GM23338 (cell line): Measurements from ENCODE around the gene SLC25A44. TPM values are rescaled to one million over a fixed set of nuclear protein-coding genes. Genes with fewer than 3 reads are reported as not detected.
A peak's percentile ranks its signal among the peaks of the same experiment; 100 is the strongest.

Source experiments
- ATAC-seq: fragments of 200-7000 bp; cut with Tn5 transposase; 3 replicates; pipeline ENCODE4 v1.9.1; 2020
- DNase-seq: peaks from one replicate; pipeline ENCODE4 v3.0.0-alpha.2; 2015; ENCODE audit warnings: low spot score
- H2AFZ ChIP-seq: fragments of 200-600 bp; sonication (generic); 2 replicates; pipeline ENCODE4 v1.8.0; 2016; ENCODE audit warnings: antibody characterized with exemption, mild to moderate bottlenecking, moderate library complexity
- H3F3A ChIP-seq: fragments of 200-600 bp; sonication (generic); replicated peaks from 2 replicates; pipeline ENCODE4 v1.8.0; 2017; ENCODE audit warnings: antibody characterized with exemption, mixed run types, low read depth
- H3K27ac ChIP-seq: fragments of 200-600 bp; sonication (generic); 2 replicates; pipeline ENCODE4 v1.6.1; 2016; ENCODE audit warnings: low read depth
- H3K27me3 ChIP-seq: fragments of 200-600 bp; sonication (generic); 2 replicates; pipeline ENCODE4 v1.8.0; 2016; ENCODE audit warnings: mild to moderate bottlenecking, mixed run types, moderate library complexity; ENCODE audit not compliant: insufficient read depth
- H3K36me3 ChIP-seq: fragments of 200-600 bp; sonication (generic); 2 replicates; pipeline ENCODE4 v1.8.0; 2016; ENCODE audit warnings: mild to moderate bottlenecking; ENCODE audit not compliant: insufficient read depth
- H3K4me1 ChIP-seq: fragments of 200-600 bp; sonication (generic); 2 replicates; pipeline ENCODE4 v1.8.0; 2016; ENCODE audit warnings: mild to moderate bottlenecking, moderate library complexity; ENCODE audit not compliant: insufficient read depth
- H3K4me2 ChIP-seq: fragments of 200-600 bp; sonication (generic); 2 replicates; pipeline ENCODE4 v1.7.1; 2017; ENCODE audit warnings: mixed run types
- H3K4me3 ChIP-seq: fragments of 200-600 bp; sonication (generic); 2 replicates; pipeline ENCODE4 v1.6.1; 2016; ENCODE audit warnings: mixed run types
- H3K79me2 ChIP-seq: fragments of 200-600 bp; sonication (generic); replicated peaks from 2 replicates; pipeline ENCODE4 v1.8.0; 2017; ENCODE audit warnings: mild to moderate bottlenecking; ENCODE audit not compliant: insufficient read depth
- H3K9me2 ChIP-seq: fragments of 200-600 bp; sonication (generic); 2 replicates; pipeline ENCODE4 v1.8.0; 2017; ENCODE audit not compliant: insufficient read depth
- H4K20me1 ChIP-seq: fragments of 200-600 bp; sonication (generic); replicated peaks from 2 replicates; pipeline ENCODE4 v1.8.0; 2017; ENCODE audit warnings: mild to moderate bottlenecking; ENCODE audit not compliant: insufficient read depth
- H3K27ac Mint-ChIP-seq: 2 replicates; pipeline ENCODE4 v1.8.0; 2020; ENCODE audit warnings: inconsistent platforms, mild to moderate bottlenecking, moderate library complexity, mixed read lengths
- H3K27me3 Mint-ChIP-seq: 3 replicates; pipeline ENCODE4 v1.8.0; 2022; ENCODE audit warnings: low read depth, mild to moderate bottlenecking, moderate library complexity, mixed read lengths, inconsistent platforms; ENCODE audit not compliant: insufficient read depth, poor library complexity
- H3K36me3 Mint-ChIP-seq: 3 replicates; pipeline ENCODE4 v1.8.0; 2021; ENCODE audit warnings: low read depth, mild to moderate bottlenecking, inconsistent platforms, moderate library complexity, mixed read lengths
- H3K4me1 Mint-ChIP-seq: 3 replicates; pipeline ENCODE4 v1.8.0; 2020; ENCODE audit warnings: mild to moderate bottlenecking, inconsistent platforms, mixed read lengths
- H3K4me3 Mint-ChIP-seq: 3 replicates; pipeline ENCODE4 v1.8.0; 2021; ENCODE audit warnings: moderate library complexity, mild to moderate bottlenecking, inconsistent platforms, mixed read lengths
- H3K9me3 Mint-ChIP-seq: 3 replicates; pipeline ENCODE4 v1.8.0; 2020; ENCODE audit warnings: moderate library complexity, mild to moderate bottlenecking, inconsistent platforms, mixed read lengths
- EZH2 ChIP-seq: fragments of 200-600 bp; sonication (generic); IDR thresholded peaks from one replicate; pipeline ENCODE4 v1.8.0; 2017; ENCODE audit warnings: antibody characterized with exemption, mild to moderate bottlenecking, low read depth; ENCODE audit not compliant: unreplicated experiment
- JUNB ChIP-seq: IDR thresholded peaks from one replicate; pipeline ENCODE4 v1.6.1; 2016; ENCODE audit warnings: antibody characterized with exemption; ENCODE audit not compliant: unreplicated experiment
- NANOG ChIP-seq: IDR thresholded peaks from 2 replicates; pipeline ENCODE4 v1.6.1; 2016; ENCODE audit warnings: antibody characterized with exemption, borderline replicate concordance
- POLR2AphosphoS5 ChIP-seq: IDR thresholded peaks from 2 replicates; pipeline ENCODE4 v1.6.1; 2016; ENCODE audit warnings: antibody characterized with exemption, low read depth
- STAT1 ChIP-seq: IDR thresholded peaks from one replicate; pipeline ENCODE4 v1.6.1; 2016; ENCODE audit warnings: antibody characterized with exemption; ENCODE audit not compliant: unreplicated experiment
- ZNF114 ChIP-seq: fragments of 250-450 bp; sonication (Bioruptor Pico); IDR thresholded peaks from 2 replicates; pipeline ENCODE4 v1.5.0; 2020; ENCODE audit warnings: mild to moderate bottlenecking, moderate library complexity
- polyA plus RNA-seq: library from polyadenylated mRNA; unstranded; fragments of >200 nt; fragmentation: Nextera tagmentation; extraction: Ambion mirVana; gene quantifications from 2 replicates; pipeline ENCODE4 v1.2.1, GENCODE V29; 2016
- total RNA-seq: library from RNA; depleted of rRNA; stranded (reverse); fragments of >200 nt; shearing (Covaris generic); gene quantifications from 2 replicates; pipeline ENCODE4 v1.2.3, GENCODE V29; 2014
- TF ChIP-seq, protein P1 (sequence below): fragments of 250-450 bp; sonication (Bioruptor Pico); IDR thresholded peaks from 2 replicates; pipeline ENCODE4 v1.5.0; 2020; ENCODE audit warnings: mild to moderate bottlenecking, moderate library complexity
- TF ChIP-seq, protein P2 (sequence below), 2 experiments: fragments of 200-600 bp in 1 of 2; sonication (generic) in 1 of 2; conservative IDR thresholded peaks; 2 replicates each; pipeline versions ENCODE4 v1.5.1 to v1.6.1; 2016 to 2017; ENCODE audit warnings: antibody characterized with exemption in 2 of 2, low read depth in 2 of 2, mild to moderate bottlenecking in 2 of 2, moderate library complexity in 1 of 2
- TF ChIP-seq, protein P3 (sequence below): IDR thresholded peaks from 2 replicates; pipeline ENCODE4 v1.6.1; 2016; ENCODE audit warnings: antibody characterized with exemption

SLC25A44 gene
- total and polyA plus RNA-seq, 2 experiments from 2014 or later, result 7.0 to 25.1 TPM

DNA sequence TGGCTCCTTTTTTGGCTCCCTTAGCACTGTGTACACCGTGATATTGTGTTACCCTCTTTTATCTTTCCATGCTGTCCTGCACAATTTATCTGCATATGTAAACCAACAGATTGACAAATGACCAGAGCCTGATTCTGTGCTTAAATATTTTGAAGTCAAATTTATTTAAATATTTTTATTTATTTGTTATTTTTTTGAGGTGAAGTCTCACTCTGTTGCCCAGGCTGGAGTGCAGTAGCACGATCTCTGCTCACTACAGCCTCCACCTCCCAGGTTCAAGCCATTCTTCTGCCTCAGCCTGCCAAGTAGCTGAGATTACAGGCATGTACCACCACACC, 31.7 kb downstream of the SLC25A44 start (continued):
- TF ChIP-seq ZNF114 (CRISPR knock-in tag) (no peak), NANOG (no peak)

DNA sequence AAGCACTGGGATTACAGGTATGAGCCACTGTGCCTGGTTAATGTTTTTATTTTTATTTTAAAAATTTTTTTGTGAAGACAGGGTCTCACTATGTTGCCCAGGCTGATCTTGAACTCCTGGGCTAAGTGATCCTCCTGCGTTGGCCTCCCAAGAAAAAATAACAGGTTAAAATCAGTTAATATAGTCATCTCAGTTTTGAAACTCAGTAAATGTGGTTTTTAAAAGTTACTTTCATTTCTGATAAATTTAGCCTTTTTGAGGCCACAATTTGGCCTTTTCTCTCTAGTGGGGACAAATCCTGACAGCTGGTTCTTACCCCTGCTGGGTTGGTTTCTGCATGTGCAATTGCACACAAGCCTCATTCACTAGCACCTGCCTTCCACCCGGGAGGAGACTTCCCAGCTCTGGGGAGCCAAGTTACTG, 32.2 kb downstream of the SLC25A44 start:
- H3K27me3 Mint-ChIP-seq, result no peaks in the 10 kb centered on the region
- Histone ChIP-seq H3K9me2 (no peaks in the 10 kb centered on the region), H3K36me3 (peaks cover 17% of the 10 kb centered on the region; the same call in 1 of the 2 replicates), H3K27me3 (no peaks in the 10 kb centered on the region), H3K4me3 (no peak overlapping the region), H2AFZ (no peak overlapping the region), H3K4me2 (no peak overlapping the region), H3F3A (peaks cover 20% of the 10 kb centered on the region), H4K20me1 (0 out of 2 replicates have a peak, but pooled peaks cover 3% of the 10 kb centered on the region), H3K4me1 (no peaks in the 10 kb centered on the region), H3K27ac (peak overlapping the region; percentile 9; the same call in 1 of the 2 replicates), H3K79me2 (peaks cover 8% of the 10 kb centered on the region; the same call in 1 of the 2 replicates)
- H3K27ac Mint-ChIP-seq, result no peak overlapping the region
- no peak overlapping the region for H3K4me3 Mint-ChIP-seq
- no peaks in the 10 kb centered on the region for H3K9me3 Mint-ChIP-seq
- ATAC-seq (no peak), DNase-seq (no peak)
- peaks cover 51% of the 10 kb centered on the region for H3K36me3 Mint-ChIP-seq
- peaks cover 4% of the 10 kb centered on the region; the same call in 2 of the 3 replicates for H3K4me1 Mint-ChIP-seq
- TF ChIP-seq, protein P1, sequence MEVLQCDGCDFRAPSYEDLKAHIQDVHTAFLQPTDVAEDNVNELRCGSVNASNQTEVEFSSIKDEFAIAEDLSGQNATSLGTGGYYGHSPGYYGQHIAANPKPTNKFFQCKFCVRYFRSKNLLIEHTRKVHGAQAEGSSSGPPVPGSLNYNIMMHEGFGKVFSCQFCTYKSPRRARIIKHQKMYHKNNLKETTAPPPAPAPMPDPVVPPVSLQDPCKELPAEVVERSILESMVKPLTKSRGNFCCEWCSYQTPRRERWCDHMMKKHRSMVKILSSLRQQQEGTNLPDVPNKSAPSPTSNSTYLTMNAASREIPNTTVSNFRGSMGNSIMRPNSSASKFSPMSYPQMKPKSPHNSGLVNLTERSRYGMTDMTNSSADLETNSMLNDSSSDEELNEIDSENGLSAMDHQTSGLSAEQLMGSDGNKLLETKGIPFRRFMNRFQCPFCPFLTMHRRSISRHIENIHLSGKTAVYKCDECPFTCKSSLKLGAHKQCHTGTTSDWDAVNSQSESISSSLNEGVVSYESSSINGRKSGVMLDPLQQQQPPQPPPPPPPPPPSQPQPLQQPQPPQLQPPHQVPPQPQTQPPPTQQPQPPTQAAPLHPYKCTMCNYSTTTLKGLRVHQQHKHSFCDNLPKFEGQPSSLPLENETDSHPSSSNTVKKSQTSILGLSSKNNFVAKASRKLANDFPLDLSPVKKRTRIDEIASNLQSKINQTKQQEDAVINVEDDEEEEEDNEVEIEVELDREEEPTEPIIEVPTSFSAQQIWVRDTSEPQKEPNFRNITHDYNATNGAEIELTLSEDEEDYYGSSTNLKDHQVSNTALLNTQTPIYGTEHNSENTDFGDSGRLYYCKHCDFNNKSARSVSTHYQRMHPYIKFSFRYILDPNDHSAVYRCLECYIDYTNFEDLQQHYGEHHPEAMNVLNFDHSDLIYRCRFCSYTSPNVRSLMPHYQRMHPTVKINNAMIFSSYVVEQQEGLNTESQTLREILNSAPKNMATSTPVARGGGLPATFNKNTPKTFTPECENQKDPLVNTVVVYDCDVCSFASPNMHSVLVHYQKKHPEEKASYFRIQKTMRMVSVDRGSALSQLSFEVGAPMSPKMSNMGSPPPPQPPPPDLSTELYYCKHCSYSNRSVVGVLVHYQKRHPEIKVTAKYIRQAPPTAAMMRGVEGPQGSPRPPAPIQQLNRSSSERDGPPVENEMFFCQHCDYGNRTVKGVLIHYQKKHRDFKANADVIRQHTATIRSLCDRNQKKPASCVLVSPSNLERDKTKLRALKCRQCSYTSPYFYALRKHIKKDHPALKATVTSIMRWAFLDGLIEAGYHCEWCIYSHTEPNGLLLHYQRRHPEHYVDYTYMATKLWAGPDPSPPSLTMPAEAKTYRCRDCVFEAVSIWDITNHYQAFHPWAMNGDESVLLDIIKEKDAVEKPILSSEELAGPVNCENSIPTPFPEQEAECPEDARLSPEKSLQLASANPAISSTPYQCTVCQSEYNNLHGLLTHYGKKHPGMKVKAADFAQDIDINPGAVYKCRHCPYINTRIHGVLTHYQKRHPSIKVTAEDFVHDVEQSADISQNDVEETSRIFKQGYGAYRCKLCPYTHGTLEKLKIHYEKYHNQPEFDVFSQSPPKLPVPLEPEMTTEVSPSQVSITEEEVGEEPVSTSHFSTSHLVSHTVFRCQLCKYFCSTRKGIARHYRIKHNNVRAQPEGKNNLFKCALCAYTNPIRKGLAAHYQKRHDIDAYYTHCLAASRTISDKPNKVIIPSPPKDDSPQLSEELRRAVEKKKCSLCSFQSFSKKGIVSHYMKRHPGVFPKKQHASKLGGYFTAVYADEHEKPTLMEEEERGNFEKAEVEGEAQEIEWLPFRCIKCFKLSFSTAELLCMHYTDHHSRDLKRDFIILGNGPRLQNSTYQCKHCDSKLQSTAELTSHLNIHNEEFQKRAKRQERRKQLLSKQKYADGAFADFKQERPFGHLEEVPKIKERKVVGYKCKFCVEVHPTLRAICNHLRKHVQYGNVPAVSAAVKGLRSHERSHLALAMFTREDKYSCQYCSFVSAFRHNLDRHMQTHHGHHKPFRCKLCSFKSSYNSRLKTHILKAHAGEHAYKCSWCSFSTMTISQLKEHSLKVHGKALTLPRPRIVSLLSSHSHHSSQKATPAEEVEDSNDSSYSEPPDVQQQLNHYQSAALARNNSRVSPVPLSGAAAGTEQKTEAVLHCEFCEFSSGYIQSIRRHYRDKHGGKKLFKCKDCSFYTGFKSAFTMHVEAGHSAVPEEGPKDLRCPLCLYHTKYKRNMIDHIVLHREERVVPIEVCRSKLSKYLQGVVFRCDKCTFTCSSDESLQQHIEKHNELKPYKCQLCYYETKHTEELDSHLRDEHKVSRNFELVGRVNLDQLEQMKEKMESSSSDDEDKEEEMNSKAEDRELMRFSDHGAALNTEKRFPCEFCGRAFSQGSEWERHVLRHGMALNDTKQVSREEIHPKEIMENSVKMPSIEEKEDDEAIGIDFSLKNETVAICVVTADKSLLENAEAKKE (CRISPR knock-in tag), result no peak
- TF ChIP-seq STAT1, result no peak

DNA sequence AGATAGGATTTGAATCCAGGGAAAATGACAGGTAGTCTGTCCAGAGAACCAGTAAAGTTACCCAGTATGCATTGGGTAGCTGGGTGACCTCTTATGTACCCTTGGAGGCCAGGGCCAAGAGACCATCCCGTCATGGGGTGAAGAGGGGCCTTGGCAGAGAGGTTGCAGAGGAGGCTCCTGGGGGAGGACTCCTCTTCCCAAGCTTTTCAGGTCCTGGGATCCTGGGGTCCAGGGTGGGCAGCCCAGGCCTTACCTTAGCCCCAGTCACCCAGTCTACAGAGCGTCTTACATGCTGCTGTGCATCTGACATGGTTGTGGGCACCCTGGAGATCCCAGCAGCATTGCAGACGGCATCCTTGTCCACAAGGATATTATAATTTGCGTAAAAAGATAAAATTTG, 32.9 kb downstream of the SLC25A44 start:
- 0 out of 2 replicates have a peak, but pooled peaks cover 5% of the 10 kb centered on the region for H3K79me2 ChIP-seq
- H3K27ac ChIP-seq, result no peak overlapping the region
- Mint-ChIP-seq H3K27ac (no peak overlapping the region), H3K4me1 (peaks cover 4% of the 10 kb centered on the region; the same call in 2 of the 3 replicates), H3K36me3 (peaks cover 47% of the 10 kb centered on the region), H3K9me3 (no peaks in the 10 kb centered on the region), H3K27me3 (no peaks in the 10 kb centered on the region), H3K4me3 (no peak overlapping the region)
- no peak overlapping the region for H2AFZ ChIP-seq
- no peaks in the 10 kb centered on the region for H4K20me1 ChIP-seq
- no peak overlapping the region for H3K4me2 ChIP-seq
- no peaks in the 10 kb centered on the region for H3K4me1 ChIP-seq
- no peak for DNase-seq
- ATAC-seq, result no peak
- H3F3A ChIP-seq, result peaks cover 20% of the 10 kb centered on the region
- H3K36me3 ChIP-seq, result peaks cover 17% of the 10 kb centered on the region; the same call in 1 of the 2 replicates
- H3K27me3 ChIP-seq, result no peaks in the 10 kb centered on the region
- H3K4me3 ChIP-seq, result no peak overlapping the region
- no peaks in the 10 kb centered on the region for H3K9me2 ChIP-seq
- TF ChIP-seq, protein P2, sequence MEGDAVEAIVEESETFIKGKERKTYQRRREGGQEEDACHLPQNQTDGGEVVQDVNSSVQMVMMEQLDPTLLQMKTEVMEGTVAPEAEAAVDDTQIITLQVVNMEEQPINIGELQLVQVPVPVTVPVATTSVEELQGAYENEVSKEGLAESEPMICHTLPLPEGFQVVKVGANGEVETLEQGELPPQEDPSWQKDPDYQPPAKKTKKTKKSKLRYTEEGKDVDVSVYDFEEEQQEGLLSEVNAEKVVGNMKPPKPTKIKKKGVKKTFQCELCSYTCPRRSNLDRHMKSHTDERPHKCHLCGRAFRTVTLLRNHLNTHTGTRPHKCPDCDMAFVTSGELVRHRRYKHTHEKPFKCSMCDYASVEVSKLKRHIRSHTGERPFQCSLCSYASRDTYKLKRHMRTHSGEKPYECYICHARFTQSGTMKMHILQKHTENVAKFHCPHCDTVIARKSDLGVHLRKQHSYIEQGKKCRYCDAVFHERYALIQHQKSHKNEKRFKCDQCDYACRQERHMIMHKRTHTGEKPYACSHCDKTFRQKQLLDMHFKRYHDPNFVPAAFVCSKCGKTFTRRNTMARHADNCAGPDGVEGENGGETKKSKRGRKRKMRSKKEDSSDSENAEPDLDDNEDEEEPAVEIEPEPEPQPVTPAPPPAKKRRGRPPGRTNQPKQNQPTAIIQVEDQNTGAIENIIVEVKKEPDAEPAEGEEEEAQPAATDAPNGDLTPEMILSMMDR (conservative IDR thresholded peaks at IDR 0.05; ENCODE audit: low read depth in 2 of 2), result no peak
- TF ChIP-seq POLR2AphosphoS5 (no peak), ZNF114 (CRISPR knock-in tag) (no peak), EZH2 (no peak), STAT1 (no peak), JUNB (no peak)
- TF ChIP-seq, protein P3, sequence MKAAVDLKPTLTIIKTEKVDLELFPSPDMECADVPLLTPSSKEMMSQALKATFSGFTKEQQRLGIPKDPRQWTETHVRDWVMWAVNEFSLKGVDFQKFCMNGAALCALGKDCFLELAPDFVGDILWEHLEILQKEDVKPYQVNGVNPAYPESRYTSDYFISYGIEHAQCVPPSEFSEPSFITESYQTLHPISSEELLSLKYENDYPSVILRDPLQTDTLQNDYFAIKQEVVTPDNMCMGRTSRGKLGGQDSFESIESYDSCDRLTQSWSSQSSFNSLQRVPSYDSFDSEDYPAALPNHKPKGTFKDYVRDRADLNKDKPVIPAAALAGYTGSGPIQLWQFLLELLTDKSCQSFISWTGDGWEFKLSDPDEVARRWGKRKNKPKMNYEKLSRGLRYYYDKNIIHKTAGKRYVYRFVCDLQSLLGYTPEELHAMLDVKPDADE, result no peak
